ENCODE measurements around the gene TAGLN2. TPM values are rescaled to one million over a fixed set of nuclear protein-coding genes. Genes with fewer than 3 reads are reported as not detected.
A peak's percentile ranks its signal among the peaks of the same experiment; 100 is the strongest.

Gene TAGLN2
- polyA plus RNA-seq (2011; rRNA removed) (400 and 472 TPM in 2 replicates), polyA minus RNA-seq (2011; rRNA and poly(A)+ RNA removed) (226 and 280 TPM in 2 replicates)

DNA sequence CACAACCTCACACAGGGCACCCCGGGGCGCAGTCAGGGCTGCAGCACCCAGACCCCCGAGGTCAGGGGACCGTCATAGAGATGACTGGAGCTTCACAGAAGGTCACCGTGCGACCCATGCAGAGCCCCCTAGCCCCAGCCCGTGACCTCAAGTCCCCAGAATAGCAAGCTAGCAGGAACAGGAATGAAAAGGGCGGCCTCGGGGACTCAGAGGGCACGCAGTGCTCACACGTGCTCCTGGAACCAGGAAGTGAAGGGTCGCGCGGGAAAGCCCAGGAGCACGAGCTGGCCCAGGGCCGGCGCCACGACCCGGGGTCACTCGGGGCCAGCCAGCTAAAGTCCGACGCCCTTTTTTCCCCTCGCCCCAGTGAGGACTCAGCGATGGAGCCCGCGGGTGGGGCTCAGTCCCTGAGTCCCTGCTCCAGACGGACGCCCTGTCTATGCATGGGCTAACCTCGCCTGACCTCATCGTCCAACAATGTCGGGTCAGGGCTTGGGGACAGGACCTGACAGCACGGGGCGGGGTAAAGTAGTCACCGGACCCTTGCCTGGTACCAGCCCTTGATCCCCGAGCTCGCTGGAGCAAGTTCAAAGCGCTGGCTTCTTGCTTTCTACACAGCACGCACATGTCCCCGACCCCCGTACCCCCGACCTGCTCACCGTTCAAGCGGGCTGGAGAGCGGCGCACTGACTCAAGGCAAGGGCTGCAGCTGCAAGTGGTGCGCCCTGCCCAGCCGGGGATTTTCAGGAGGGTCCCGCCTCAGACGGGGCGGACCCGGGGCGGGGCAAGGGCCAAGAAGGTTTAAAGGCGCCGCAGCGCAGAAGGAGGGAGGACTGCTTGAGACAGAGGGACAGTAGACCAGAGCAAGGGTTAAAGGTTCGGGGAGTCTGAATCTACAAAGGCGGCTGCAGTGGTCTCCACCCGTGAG is at the start of gene TAGLN2:
Gene TAGLN2, minus strand, starts transcription at position 717 of the 928 bp plus-strand sequence. CDS start 4,998 bp downstream, outside the sequence.
- DNase-seq (ENCODE audit: low read depth, low spot score): peak; percentile 85
- H3K27me3 ChIP-seq (ENCODE audit: control insufficient read depth, insufficient read depth, low read length): no peaks in the 10 kb centered on the region
- H3K27ac ChIP-seq (ENCODE audit: low read depth, low read length): peak within 1 kb of the TSS; percentile 97
- H3K4me3 ChIP-seq (ENCODE audit: low read depth, low read length): peak within 1 kb of the TSS; percentile 97
- POLR2A ChIA-PET: interaction anchor here (0.6 to 1.6 kb wide), 10 partner anchors 8 to 1893 kb away, joined by 3 to 8 read pairs (median 4); partner anchors contain the start of gene IGSF9
- CTCF ChIA-PET: interaction anchor here (0.6 to 7.6 kb wide), 8 partner anchors 10 to 127 kb away, joined by 3 to 91 read pairs (median 3); no protein-coding TSS in a partner anchor
- H3K9me3 ChIP-seq (ENCODE audit: control insufficient read depth, insufficient read depth, low read length): peaks cover 4% of the 10 kb centered on the region; the same call in 1 of the 2 replicates
- TF ChIP-seq, protein P1, sequence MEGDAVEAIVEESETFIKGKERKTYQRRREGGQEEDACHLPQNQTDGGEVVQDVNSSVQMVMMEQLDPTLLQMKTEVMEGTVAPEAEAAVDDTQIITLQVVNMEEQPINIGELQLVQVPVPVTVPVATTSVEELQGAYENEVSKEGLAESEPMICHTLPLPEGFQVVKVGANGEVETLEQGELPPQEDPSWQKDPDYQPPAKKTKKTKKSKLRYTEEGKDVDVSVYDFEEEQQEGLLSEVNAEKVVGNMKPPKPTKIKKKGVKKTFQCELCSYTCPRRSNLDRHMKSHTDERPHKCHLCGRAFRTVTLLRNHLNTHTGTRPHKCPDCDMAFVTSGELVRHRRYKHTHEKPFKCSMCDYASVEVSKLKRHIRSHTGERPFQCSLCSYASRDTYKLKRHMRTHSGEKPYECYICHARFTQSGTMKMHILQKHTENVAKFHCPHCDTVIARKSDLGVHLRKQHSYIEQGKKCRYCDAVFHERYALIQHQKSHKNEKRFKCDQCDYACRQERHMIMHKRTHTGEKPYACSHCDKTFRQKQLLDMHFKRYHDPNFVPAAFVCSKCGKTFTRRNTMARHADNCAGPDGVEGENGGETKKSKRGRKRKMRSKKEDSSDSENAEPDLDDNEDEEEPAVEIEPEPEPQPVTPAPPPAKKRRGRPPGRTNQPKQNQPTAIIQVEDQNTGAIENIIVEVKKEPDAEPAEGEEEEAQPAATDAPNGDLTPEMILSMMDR (IDR thresholded peaks at IDR 0.05; ENCODE audit: low read depth, low read length): no peak

- Histone ChIP-seq H3K4me3 (ENCODE audit: low read depth, low read length) (no peak overlapping the region), H3K27me3 (ENCODE audit: control insufficient read depth, insufficient read depth, low read length) (peaks cover 19% of the 10 kb centered on the region), H3K9me3 (ENCODE audit: control insufficient read depth, insufficient read depth, low read length) (no peaks in the 10 kb centered on the region), H3K27ac (ENCODE audit: low read depth, low read length) (no peak overlapping the region)
- ChIA-PET POLR2A (no interaction called here), CTCF (interaction anchor here (1.3 kb wide), 1 partner anchor 32 kb away, joined by 5 read pairs; no protein-coding TSS in a partner anchor)
- TF ChIP-seq, protein P1 (IDR thresholded peaks at IDR 0.05; ENCODE audit: low read depth, low read length): no peak
- DNase-seq (ENCODE audit: low read depth, low spot score): no peak
These were observed 49.2 kb upstream of the TAGLN2 start for GRCh38 chr1:159974350-159974965.

DNA sequence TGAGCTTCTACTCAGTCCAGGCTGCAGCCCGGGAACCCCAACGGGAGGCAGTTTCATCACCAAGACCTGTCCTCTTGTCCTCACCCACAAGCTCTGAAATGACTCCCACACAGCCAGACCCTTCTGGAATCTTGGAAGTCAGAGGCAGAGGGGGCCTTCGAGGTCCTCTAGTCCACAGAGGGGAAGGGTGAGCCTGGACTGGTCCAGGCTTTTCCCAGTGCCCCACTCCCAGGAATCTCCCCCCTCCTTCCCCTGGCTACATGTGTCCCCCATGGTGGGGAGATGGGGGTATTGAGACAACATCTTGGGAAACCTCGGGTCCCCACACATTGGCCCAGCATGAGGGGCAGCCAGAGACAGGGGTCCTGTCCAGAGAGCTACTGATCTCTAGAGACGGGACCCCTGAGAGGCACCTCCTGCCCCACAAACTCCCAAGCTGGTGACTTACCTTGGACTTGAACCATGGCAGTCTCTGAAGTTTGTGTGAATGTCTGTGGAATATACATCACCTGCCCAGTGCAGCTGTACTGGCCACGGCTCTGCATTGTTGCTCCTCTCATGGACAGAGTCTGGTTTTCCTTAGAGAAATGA is 48.1 kb upstream of the TAGLN2 start:
- Histone ChIP-seq H3K27me3 (ENCODE audit: control insufficient read depth, insufficient read depth, low read length) (peaks cover 19% of the 10 kb centered on the region), H3K9me3 (ENCODE audit: control insufficient read depth, insufficient read depth, low read length) (no peaks in the 10 kb centered on the region), H3K27ac (ENCODE audit: low read depth, low read length) (no peak overlapping the region), H3K4me3 (ENCODE audit: low read depth, low read length) (no peak overlapping the region)
- ChIA-PET CTCF (interaction anchor here (1.3 kb wide), 1 partner anchor 33 kb away, joined by 5 read pairs; no protein-coding TSS in a partner anchor), POLR2A (no interaction called here)
- TF ChIP-seq, protein P1 (IDR thresholded peaks at IDR 0.05; ENCODE audit: low read depth, low read length): no peak
- no peak for DNase-seq (ENCODE audit: low read depth, low spot score)

DNA sequence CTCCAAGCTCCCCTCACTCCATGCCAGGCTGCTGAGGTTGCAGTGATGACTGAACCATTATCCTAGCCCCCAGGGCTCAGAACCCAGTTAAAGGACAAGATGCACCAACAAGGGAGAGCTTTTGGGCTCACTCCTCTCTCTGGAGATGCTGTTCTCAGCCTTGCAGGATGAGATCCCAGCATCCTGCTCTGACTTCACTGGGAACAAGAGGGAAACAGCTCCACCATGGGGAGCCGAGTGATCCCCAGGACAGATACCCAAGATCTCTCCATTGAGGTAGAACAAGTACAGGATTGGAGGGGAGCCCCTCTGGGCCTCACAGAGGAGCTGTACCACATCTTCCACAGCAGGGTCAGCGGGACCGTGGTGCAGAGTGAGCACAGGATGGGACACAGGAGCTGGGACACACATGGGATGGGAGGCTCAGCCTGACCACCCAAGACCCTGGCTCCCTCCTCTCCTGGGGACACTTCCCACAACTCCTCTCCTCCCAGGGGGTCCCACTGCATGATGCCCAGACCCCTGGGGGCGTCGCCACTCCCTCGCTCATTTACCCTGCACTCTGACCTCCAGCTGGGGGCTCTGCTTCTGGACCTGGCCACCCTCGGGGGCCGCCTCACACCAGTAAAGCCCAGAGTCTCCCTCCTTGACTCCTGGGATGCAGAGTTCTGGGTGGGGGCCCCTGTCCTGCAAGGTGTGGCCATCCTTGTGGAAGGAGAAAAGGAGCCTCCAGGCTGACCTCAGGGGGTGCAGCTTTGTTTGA is 47.3 kb upstream of the TAGLN2 start:
- Histone ChIP-seq H3K4me3 (ENCODE audit: low read depth, low read length) (no peak overlapping the region), H3K27ac (ENCODE audit: low read depth, low read length) (no peak overlapping the region), H3K27me3 (ENCODE audit: control insufficient read depth, insufficient read depth, low read length) (peaks cover 20% of the 10 kb centered on the region), H3K9me3 (ENCODE audit: control insufficient read depth, insufficient read depth, low read length) (no peaks in the 10 kb centered on the region)
- ChIA-PET CTCF (interaction anchor here (0.6 kb wide), 1 partner anchor 34 kb away, joined by 4 read pairs; no protein-coding TSS in a partner anchor), POLR2A (no interaction called here)
- no peak for DNase-seq (ENCODE audit: low read depth, low spot score)
- TF ChIP-seq, protein P1 (IDR thresholded peaks at IDR 0.05; ENCODE audit: low read depth, low read length): no peak

Data from AG04450 (cell line).